GM23248 (cell line): Measurements from ENCODE around the gene WWOX.

Experiments
- EZH2 ChIP-seq: fragments of 200-600 bp; sonication (generic); IDR thresholded peaks from 2 replicates; pipeline ENCODE4 v1.6.1; 2018; ENCODE audit warnings: antibody characterized with exemption, mild to moderate bottlenecking; ENCODE audit not compliant: insufficient read depth, poor library complexity, severe bottlenecking
- EZH2phosphoT487 ChIP-seq: fragments of 200-600 bp; sonication (generic); IDR thresholded peaks from 2 replicates; pipeline ENCODE4 v1.6.1; 2018; ENCODE audit warnings: antibody characterized with exemption, moderate library complexity, mild to moderate bottlenecking, low read depth; ENCODE audit not compliant: insufficient read depth

DNA sequence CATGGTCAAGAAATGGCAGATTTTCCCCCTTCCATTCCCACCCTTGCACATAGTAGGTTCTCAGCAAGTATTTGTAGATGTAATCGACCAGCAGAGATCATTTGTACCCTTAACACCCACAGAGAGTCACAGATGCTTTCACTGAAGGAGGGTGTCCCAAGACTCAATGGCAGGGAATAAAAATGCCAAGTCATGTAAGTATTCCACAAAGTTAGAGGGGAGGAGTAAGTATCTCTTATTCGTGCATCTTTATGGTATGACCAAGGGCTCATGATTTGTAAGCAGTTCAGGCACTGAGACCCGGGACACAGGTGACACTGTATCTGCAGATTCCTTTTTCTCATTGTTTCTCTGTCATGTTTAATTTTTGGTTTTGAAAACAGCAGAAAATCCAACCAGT, 1011.5 kb downstream of the WWOX start:
- no peak for TF ChIP-seq EZH2phosphoT487
- TF ChIP-seq EZH2, result no peak
